Keratinocyte (primary cell): Measurements from ENCODE around the gene MPZ. TPM values are rescaled to one million over a fixed set of nuclear protein-coding genes. Genes with fewer than 3 reads are reported as not detected.

Experiments used
- DNase-seq: peaks from one replicate; pipeline ENCODE4 v3.0.0-alpha.2; 2011; ENCODE audit warnings: low read depth, missing footprints, low spot score
- FAIRE-seq: peaks from 2 replicates; lab custom pipeline; 2011; peaks lifted over from hg19 to GRCh38; lab: Jason Lieb, UNC
- H2AFZ ChIP-seq: 2 replicates; pipeline ENCODE4 v1.6.0; 2012; ENCODE audit warnings: low read length, control low read depth, inconsistent platforms; ENCODE audit not compliant: control insufficient read depth
- H3K27ac ChIP-seq: 2 replicates; pipeline ENCODE4 v1.5.1; 2011; ENCODE audit warnings: low read length; ENCODE audit not compliant: control insufficient read depth, insufficient read depth
- H3K27me3 ChIP-seq: 3 replicates; pipeline ENCODE4 v1.6.0; 2011; ENCODE audit warnings: low read length; ENCODE audit not compliant: control insufficient read depth, insufficient read depth; ENCODE audit errors: extremely low read depth
- H3K36me3 ChIP-seq, 2 experiments: 2 replicates in 1 of 2; 3 replicates in 1 of 2; pipeline ENCODE4 v1.5.1; 2011; ENCODE audit warnings: low read length in 2 of 2, mild to moderate bottlenecking in 1 of 2; ENCODE audit not compliant: control insufficient read depth in 2 of 2, insufficient read depth in 2 of 2; ENCODE audit errors: extremely low read depth in 1 of 2
- H3K4me1 ChIP-seq: 3 replicates; pipeline ENCODE4 v1.5.1; 2011; ENCODE audit warnings: low read length; ENCODE audit not compliant: control insufficient read depth, insufficient read depth; ENCODE audit errors: extremely low read depth
- H3K4me2 ChIP-seq: 3 replicates; pipeline ENCODE4 v1.6.0; 2011; ENCODE audit warnings: low read depth, low read length; ENCODE audit not compliant: control insufficient read depth, insufficient read depth; ENCODE audit errors: extremely low read depth
- H3K4me3 ChIP-seq, 3 experiments: fragments of 200-600 bp in 1 of 3; sonication (generic) in 1 of 3; 2 replicates in 2 of 3; 3 replicates in 1 of 3; pipeline ENCODE4 v1.5.1; 2011 to 2016; ENCODE audit warnings: low read length in 3 of 3, mild to moderate bottlenecking in 3 of 3, control low read depth in 2 of 3, inconsistent platforms in 1 of 3, low read depth in 1 of 3, mixed read lengths in 1 of 3, mixed run types in 1 of 3, moderate library complexity in 1 of 3; ENCODE audit not compliant: control insufficient read depth in 2 of 3, insufficient read depth in 2 of 3; ENCODE audit errors: extremely low read depth in 1 of 3
- H3K79me2 ChIP-seq: 2 replicates; pipeline ENCODE4 v1.6.0; 2012; ENCODE audit warnings: low read length; ENCODE audit not compliant: control insufficient read depth, insufficient read depth
- H3K9ac ChIP-seq: 3 replicates; pipeline ENCODE4 v1.6.0; 2011; ENCODE audit warnings: low read length; ENCODE audit not compliant: control insufficient read depth, insufficient read depth; ENCODE audit errors: extremely low read depth
- H3K9me1 ChIP-seq: 3 replicates; pipeline ENCODE4 v1.6.0; 2011; ENCODE audit warnings: low read length; ENCODE audit not compliant: control insufficient read depth, insufficient read depth; ENCODE audit errors: extremely low read depth
- H3K9me3 ChIP-seq: 2 replicates; pipeline ENCODE4 v1.5.1; 2012; ENCODE audit warnings: low read depth, low read length; ENCODE audit not compliant: control insufficient read depth
- H4K20me1 ChIP-seq: 3 replicates; pipeline ENCODE4 v1.6.0; 2011; ENCODE audit warnings: low read length; ENCODE audit not compliant: control insufficient read depth, insufficient read depth; ENCODE audit errors: extremely low read depth
- CTCF ChIP-seq, 3 experiments: IDR thresholded peaks in 1 of 3; conservative IDR thresholded peaks in 1 of 3; optimal IDR thresholded peaks in 1 of 3; 2 replicates in 2 of 3; 3 replicates in 1 of 3; pipeline versions ENCODE3 to v1.5.1; 2011; ENCODE audit warnings: low read length in 3 of 3, mild to moderate bottlenecking in 3 of 3, moderate library complexity in 2 of 3, control low read depth in 1 of 3, inconsistent platforms in 1 of 3; ENCODE audit not compliant: insufficient read depth in 2 of 3; ENCODE audit errors: extremely low read depth in 1 of 3
- EZH2 ChIP-seq: IDR thresholded peaks from one replicate; pipeline ENCODE4 v1.6.1; 2012; ENCODE audit warnings: inconsistent platforms, mild to moderate bottlenecking, low read length, moderate library complexity
- dilution Hi-C: fragments of 300-500 bp; cut with MboI; formaldehyde crosslinking; loops from one replicate; pipeline ENCODE4 v1.7.0; 2020; ENCODE audit warnings: low sequenced_read_pairs; ENCODE audit not compliant: extremely low pct_ligation_motif_present
- polyA plus RNA-seq, 5 experiments: library from polyadenylated mRNA; depleted of rRNA in 3 of 5; stranded (reverse) in 3 of 5; stranded (forward) in 1 of 5; unstranded in 1 of 5; fragments of >200 nt; gene quantifications; 1 replicate in 1 of 5; 2 replicates in 3 of 5; 3 replicates in 1 of 5; pipeline versions ENCODE4 v1.2.1 to v1.2.3, GENCODE V29; 2011 to 2012; ENCODE audit warnings: missing spikeins in 2 of 5, low read depth in 1 of 5, low replicate concordance in 1 of 5

Gene MPZ
- polyA plus RNA-seq, 1 donor (not counting 4 experiments of a cell fraction or from before 2014, with no cell fraction given) = 0.45 TPM

GRCh38 chr1:161265305-161265704 is 44.5 kb downstream of the MPZ start:
- dilution Hi-C loops = no loop called here
- no peak for TF ChIP-seq EZH2
- no peak for TF ChIP-seq CTCF (optimal IDR thresholded peaks at IDR 0.05 in 1 of 3, IDR thresholded peaks at IDR 0.05 in 1 of 3, conservative IDR thresholded peaks at IDR 0.05 in 1 of 3; ENCODE audit: extremely low read depth in 1 of 3, insufficient read depth in 2 of 3, low read length in 3 of 3)
- no peak for FAIRE-seq

GRCh38 chr1:161261261-161262235 is 48.2 kb downstream of the MPZ start:
- H4K20me1 ChIP-seq = no peaks in the 10 kb centered on the region
- TF ChIP-seq CTCF (optimal IDR thresholded peaks at IDR 0.05 in 1 of 3, IDR thresholded peaks at IDR 0.05 in 1 of 3, conservative IDR thresholded peaks at IDR 0.05 in 1 of 3; ENCODE audit: extremely low read depth in 1 of 3, insufficient read depth in 2 of 3, low read length in 3 of 3) (no peak), EZH2 (no peak)
- no peaks in the 10 kb centered on the region for H3K79me2 ChIP-seq
- no peak for FAIRE-seq
- dilution Hi-C loops = no loop called here
- H3K9me3 ChIP-seq = no peaks in the 10 kb centered on the region
- no peak overlapping the region for H3K4me3 ChIP-seq
- no peak overlapping the region for H3K27ac ChIP-seq
- DNase-seq = no peak
- H3K4me2 ChIP-seq = peak overlapping the region; percentile 1
- no peak overlapping the region for H3K9ac ChIP-seq
- peaks cover 12% of the 10 kb centered on the region for H3K4me1 ChIP-seq
- no peaks in the 10 kb centered on the region for H3K9me1 ChIP-seq
- peaks cover 31% of the 10 kb centered on the region for H3K27me3 ChIP-seq
- H2AFZ ChIP-seq = no peak overlapping the region
- H3K36me3 ChIP-seq = no peaks in the 10 kb centered on the region

More at GRCh38 chr1:161265305-161265704, 44.5 kb downstream of the MPZ start:
- Histone ChIP-seq H3K4me3 (no peak overlapping the region), H3K9ac (no peak overlapping the region), H3K9me3 (no peaks in the 10 kb centered on the region), H3K27me3 (peaks cover 5% of the 10 kb centered on the region), H2AFZ (no peak overlapping the region), H3K79me2 (no peaks in the 10 kb centered on the region), H4K20me1 (no peaks in the 10 kb centered on the region), H3K27ac (no peak overlapping the region), H3K9me1 (no peaks in the 10 kb centered on the region), H3K4me1 (peaks cover 6% of the 10 kb centered on the region), H3K36me3 (no peaks in the 10 kb centered on the region), H3K4me2 (no peak overlapping the region)
- no peak for DNase-seq
